A549 (cell line): ENCODE measurements around the gene EXO1. TPM values are rescaled to one million over a fixed set of nuclear protein-coding genes. Genes with fewer than 3 reads are reported as not detected.

ENCODE experiments used
- ATAC-seq, 2 experiments: fragments of 200-7000 bp in 1 of 2; fragments of >200 bp in 1 of 2; cut with Nextera tagmentation in 1 of 2; cut with Tn5 transposase in 1 of 2; 3 replicates each; pipeline versions ENCODE4 v1.8.0 to v1.9.1; 2018 to 2020; ENCODE audit warnings: mild to moderate bottlenecking in 1 of 2, moderate library complexity in 1 of 2
- CTCF ChIA-PET: fragments of 300-600 bp; sonication (Branson Sonifier 250); formaldehyde crosslinking; extraction: SDS; loops from one replicate; lab custom pipeline; 2021; ENCODE audit warnings: antibody characterized with exemption, inconsistent platforms; lab: Yijun Ruan, JAX
- POLR2A ChIA-PET: fragments of 350-600 bp; formaldehyde crosslinking; extraction: SDS; loops from one replicate; lab custom pipeline; 2021; ENCODE audit warnings: antibody characterized with exemption, inconsistent platforms; lab: Yijun Ruan, JAX
- DNase-seq, 2 experiments: peaks; one replicate each; pipeline versions ENCODE4 v3.0.0 to v3.0.0-alpha.2; 2011 to 2016; ENCODE audit warnings: low read depth in 1 of 2, low spot score in 1 of 2
- FAIRE-seq: peaks from 2 replicates; lab custom pipeline; 2011; peaks lifted over from hg19 to GRCh38; lab: Jason Lieb, UNC
- H3K27ac ChIP-seq, 2 experiments: fragments of >200 bp; sonication (Bioruptor Twin); formaldehyde crosslinking; 3 replicates each; pipeline ENCODE4 v1.5.1; 2016 to 2017
- H3K4me1 ChIP-seq: fragments of >200 bp; sonication (Bioruptor Twin); formaldehyde crosslinking; 3 replicates; pipeline ENCODE4 v1.6.1; 2016
- H3K4me2 ChIP-seq: fragments of >200 bp; sonication (Bioruptor Twin); formaldehyde crosslinking; 3 replicates; pipeline ENCODE4 v1.6.1; 2016
- H3K4me3 ChIP-seq: fragments of >200 bp; sonication (Bioruptor Twin); formaldehyde crosslinking; 3 replicates; pipeline ENCODE4 v1.5.1; 2016
- H3K9me3 ChIP-seq: fragments of >200 bp; sonication (Bioruptor Twin); formaldehyde crosslinking; 3 replicates; pipeline ENCODE4 v1.6.1; 2016
- ATOH8 ChIP-seq: fragments of 250-450 bp; sonication (Bioruptor Pico); IDR thresholded peaks from 2 replicates; pipeline ENCODE4 v1.5.0; 2020; ENCODE audit warnings: low read depth, mild to moderate bottlenecking, moderate library complexity
- BCL3 ChIP-seq: fragments of >200 bp; sonication (Bioruptor Twin); formaldehyde crosslinking; IDR thresholded peaks from 3 replicates; pipeline ENCODE4 v1.6.1; 2016
- CBX2 ChIP-seq: fragments of 200-600 bp; sonication (generic); IDR thresholded peaks from 2 replicates; pipeline ENCODE4 v1.6.1; 2016; ENCODE audit warnings: low read depth, mild to moderate bottlenecking, borderline replicate concordance
- CBX8 ChIP-seq: fragments of 200-600 bp; sonication (generic); IDR thresholded peaks from 2 replicates; pipeline ENCODE4 v1.6.1; 2016
- CEBPB ChIP-seq, 2 experiments: fragments of >200 bp in 1 of 2; sonication (Bioruptor Twin) in 1 of 2; formaldehyde crosslinking in 1 of 2; IDR thresholded peaks; 2 replicates each; pipeline ENCODE4 v1.6.1; 2012 to 2016
- CHD2 ChIP-seq: fragments of 150-350 bp; IDR thresholded peaks from 2 replicates; pipeline ENCODE4 v1.6.1; 2014; ENCODE audit warnings: low read length; ENCODE audit not compliant: partially characterized antibody
- E2F6 ChIP-seq: IDR thresholded peaks from 2 replicates; pipeline ENCODE4 v1.6.1; 2012; ENCODE audit warnings: low read depth, borderline replicate concordance
- EHF ChIP-seq: fragments of 250-450 bp; sonication (Bioruptor Pico); IDR thresholded peaks from 2 replicates; pipeline ENCODE4 v1.5.0; 2020; ENCODE audit warnings: mild to moderate bottlenecking
- EHMT2 ChIP-seq: fragments of 200-600 bp; sonication (generic); IDR thresholded peaks from 2 replicates; pipeline ENCODE4 v1.6.1; 2016; ENCODE audit warnings: antibody characterized with exemption, low read depth, mild to moderate bottlenecking, moderate library complexity
- EP300 ChIP-seq, 2 experiments: fragments of >200 bp; sonication (Bioruptor Twin); formaldehyde crosslinking; IDR thresholded peaks; 2 replicates in 1 of 2; 3 replicates in 1 of 2; pipeline ENCODE4 v1.6.1; 2016 to 2017
- HEYL ChIP-seq: fragments of 250-450 bp; sonication (Bioruptor Pico); IDR thresholded peaks from 2 replicates; pipeline ENCODE4 v1.8.0; 2021; ENCODE audit warnings: mild to moderate bottlenecking, moderate library complexity
- HOXA7 ChIP-seq: fragments of 250-450 bp; sonication (Bioruptor Pico); IDR thresholded peaks from 2 replicates; pipeline ENCODE4 v1.5.0; 2020; ENCODE audit warnings: mild to moderate bottlenecking, moderate library complexity
- HOXB13 ChIP-seq: fragments of 250-450 bp; sonication (Bioruptor Pico); IDR thresholded peaks from 2 replicates; pipeline ENCODE4 v1.5.0; 2020; ENCODE audit warnings: low read depth, mild to moderate bottlenecking, moderate library complexity
- HOXB5 ChIP-seq: fragments of 250-450 bp; sonication (Bioruptor Pico); IDR thresholded peaks from 2 replicates; pipeline ENCODE4 v1.5.0; 2020; ENCODE audit warnings: mild to moderate bottlenecking, moderate library complexity
- JUNB ChIP-seq: fragments of >200 bp; sonication (Bioruptor Twin); formaldehyde crosslinking; IDR thresholded peaks from 2 replicates; pipeline ENCODE4 v1.6.1; 2016
- KDM1A ChIP-seq: fragments of 200-600 bp; sonication (generic); IDR thresholded peaks from 2 replicates; pipeline ENCODE4 v1.6.1; 2016; ENCODE audit warnings: low read depth, mild to moderate bottlenecking
- KDM5A ChIP-seq: fragments of 200-600 bp; sonication (generic); IDR thresholded peaks from 2 replicates; pipeline ENCODE4 v1.6.1; 2016; ENCODE audit warnings: antibody characterized with exemption, mild to moderate bottlenecking
- MAZ ChIP-seq: fragments of 150-350 bp; IDR thresholded peaks from 2 replicates; pipeline ENCODE4 v1.6.1; 2014; ENCODE audit warnings: antibody characterized with exemption, low read depth, low read length, borderline replicate concordance
- NPAS2 ChIP-seq: fragments of 250-450 bp; sonication (Bioruptor Pico); IDR thresholded peaks from 2 replicates; pipeline ENCODE4 v1.8.0; 2022; ENCODE audit warnings: mild to moderate bottlenecking, moderate library complexity, borderline replicate concordance
- NR3C1 ChIP-seq: fragments of >200 bp; sonication (Bioruptor Twin); formaldehyde crosslinking; IDR thresholded peaks from 3 replicates; pipeline ENCODE4 v1.6.1; 2017
- PHF8 ChIP-seq: fragments of 200-600 bp; sonication (generic); IDR thresholded peaks from 2 replicates; pipeline ENCODE4 v1.6.1; 2016; ENCODE audit warnings: low read depth, mild to moderate bottlenecking, antibody characterized with exemption, moderate library complexity, borderline replicate concordance
- POLR2A ChIP-seq: IDR thresholded peaks from 2 replicates; pipeline ENCODE4 v1.6.1; 2012; ENCODE audit warnings: mild to moderate bottlenecking, low read length
- RCOR1 ChIP-seq: fragments of 150-350 bp; IDR thresholded peaks from 2 replicates; pipeline ENCODE4 v1.6.1; 2014; ENCODE audit warnings: antibody characterized with exemption, low read length, low read depth
- REST ChIP-seq: fragments of 200-600 bp; sonication (generic); IDR thresholded peaks from 2 replicates; pipeline ENCODE4 v1.6.1; 2016; ENCODE audit warnings: antibody characterized with exemption, mild to moderate bottlenecking, moderate library complexity
- RFX5 ChIP-seq: fragments of 450-650 bp; IDR thresholded peaks from 2 replicates; pipeline ENCODE4 v1.7.1; 2014; ENCODE audit warnings: antibody characterized with exemption, mild to moderate bottlenecking, moderate library complexity
- SMC3 ChIP-seq: fragments of >200 bp; sonication (Bioruptor Twin); formaldehyde crosslinking; IDR thresholded peaks from 3 replicates; pipeline ENCODE4 v1.6.1; 2018; ENCODE audit warnings: inconsistent platforms
- SREBF2 ChIP-seq: fragments of 450-650 bp; IDR thresholded peaks from 2 replicates; pipeline ENCODE4 v1.6.1; 2014; ENCODE audit warnings: mild to moderate bottlenecking, moderate library complexity
- TFCP2L1 ChIP-seq: fragments of 250-450 bp; sonication (Bioruptor Pico); IDR thresholded peaks from 2 replicates; pipeline ENCODE4 v1.5.0; 2021; ENCODE audit warnings: mild to moderate bottlenecking
- ZC3H11A ChIP-seq: fragments of 450-650 bp; IDR thresholded peaks from 2 replicates; pipeline ENCODE4 v1.6.1; 2014; ENCODE audit warnings: antibody characterized with exemption, mild to moderate bottlenecking
- WGBS: methylation state at CpG from one replicate; pipeline ENCODE4 v1.1.6; 2017; ENCODE audit errors: missing lambda C conversion rate; 5-methylcytosine and 5-hydroxymethylcytosine counted together
- polyA plus RNA-seq, 4 experiments: library from polyadenylated mRNA; depleted of rRNA in 3 of 4; stranded (reverse); fragments of >200 nt; fragmentation: RNase III in 1 of 4; extraction: RNeasy Plus Mini Kit Qiagen cat#74134 plus additional on column Dnase treatment in 1 of 4; gene quantifications; 2 replicates in 3 of 4; 3 replicates in 1 of 4; pipeline ENCODE4 v1.2.3, GENCODE V29; 2011 to 2017
- TF ChIP-seq, protein P1 (sequence below): fragments of 450-650 bp; IDR thresholded peaks from 2 replicates; pipeline ENCODE4 v1.6.1; 2014; ENCODE audit warnings: antibody characterized with exemption
- TF ChIP-seq, protein P2 (sequence below): fragments of >200 bp; sonication (Bioruptor Twin); formaldehyde crosslinking; IDR thresholded peaks from 2 replicates; pipeline ENCODE4 v1.6.1; 2016

The EXO1 gene
- polyA plus RNA-seq, 2 of the 4 experiments (the other 2 are of a cell fraction) = 23.0 to 33.1 TPM

DNA sequence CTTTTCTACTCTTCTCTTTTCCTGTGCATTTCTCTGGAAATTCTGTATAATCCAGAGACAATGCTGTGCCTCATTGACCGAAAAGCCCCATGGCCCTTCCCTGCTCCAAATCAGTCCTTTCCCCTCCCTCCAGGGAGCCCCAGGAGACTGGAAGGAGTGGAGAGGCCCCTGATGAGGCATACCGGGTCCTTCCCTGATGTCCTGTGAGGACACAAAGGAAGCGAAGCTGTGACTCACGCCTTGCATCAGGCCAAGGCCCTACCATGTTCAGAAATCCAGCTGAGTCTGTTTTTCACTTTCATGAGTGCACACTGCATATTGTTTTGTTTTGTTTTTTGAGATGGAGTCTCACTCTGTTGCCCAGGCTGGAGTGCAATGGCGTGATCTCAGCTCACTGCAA is 70.9 kb downstream of the EXO1 start:
- POLR2A ChIA-PET = no interaction called here
- CTCF ChIA-PET = interaction anchor here (1.4 to 1.9 kb wide), 2 partner anchors 22 to 79 kb away, joined by 5 to 6 read pairs; partner anchors contain the start of gene MAP1LC3C
- FAIRE-seq (no peak), DNase-seq (no peak), ATAC-seq (peak in 1 of 2 experiments; percentile 54; a peak in 1 of 6 replicates)
- TF ChIP-seq, protein P1, sequence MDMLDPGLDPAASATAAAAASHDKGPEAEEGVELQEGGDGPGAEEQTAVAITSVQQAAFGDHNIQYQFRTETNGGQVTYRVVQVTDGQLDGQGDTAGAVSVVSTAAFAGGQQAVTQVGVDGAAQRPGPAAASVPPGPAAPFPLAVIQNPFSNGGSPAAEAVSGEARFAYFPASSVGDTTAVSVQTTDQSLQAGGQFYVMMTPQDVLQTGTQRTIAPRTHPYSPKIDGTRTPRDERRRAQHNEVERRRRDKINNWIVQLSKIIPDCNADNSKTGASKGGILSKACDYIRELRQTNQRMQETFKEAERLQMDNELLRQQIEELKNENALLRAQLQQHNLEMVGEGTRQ = no peak
- no peak for TF ChIP-seq CHD2
- no peak for TF ChIP-seq SREBF2
- TF ChIP-seq BCL3 = no peak
- TF ChIP-seq HOXB5 = no peak
- TF ChIP-seq NR3C1 = no peak
- TF ChIP-seq RCOR1 = no peak
- TF ChIP-seq KDM5A = no peak
- TF ChIP-seq SMC3 = no peak
- no peak for TF ChIP-seq HEYL
- no peak for TF ChIP-seq EP300 (IDR thresholded peaks at IDR 0.05)
- no peak for TF ChIP-seq EHF (CRISPR knock-in tag)
- no peak for TF ChIP-seq HOXA7 (CRISPR knock-in tag)
- no peak for TF ChIP-seq JUNB
- TF ChIP-seq NPAS2 (CRISPR knock-in tag) = no peak
- no peak for TF ChIP-seq CEBPB (IDR thresholded peaks at IDR 0.05)
- H3K9me3 ChIP-seq = no peaks in the 10 kb centered on the region
- no peak overlapping the region for H3K4me2 ChIP-seq
- H3K4me1 ChIP-seq = no peaks in the 10 kb centered on the region
- WGBS = 76% methylated on average over 5 of the region's 5 CpGs
- H3K4me3 ChIP-seq = no peak overlapping the region
- H3K27ac ChIP-seq = no peak overlapping the region

DNA sequence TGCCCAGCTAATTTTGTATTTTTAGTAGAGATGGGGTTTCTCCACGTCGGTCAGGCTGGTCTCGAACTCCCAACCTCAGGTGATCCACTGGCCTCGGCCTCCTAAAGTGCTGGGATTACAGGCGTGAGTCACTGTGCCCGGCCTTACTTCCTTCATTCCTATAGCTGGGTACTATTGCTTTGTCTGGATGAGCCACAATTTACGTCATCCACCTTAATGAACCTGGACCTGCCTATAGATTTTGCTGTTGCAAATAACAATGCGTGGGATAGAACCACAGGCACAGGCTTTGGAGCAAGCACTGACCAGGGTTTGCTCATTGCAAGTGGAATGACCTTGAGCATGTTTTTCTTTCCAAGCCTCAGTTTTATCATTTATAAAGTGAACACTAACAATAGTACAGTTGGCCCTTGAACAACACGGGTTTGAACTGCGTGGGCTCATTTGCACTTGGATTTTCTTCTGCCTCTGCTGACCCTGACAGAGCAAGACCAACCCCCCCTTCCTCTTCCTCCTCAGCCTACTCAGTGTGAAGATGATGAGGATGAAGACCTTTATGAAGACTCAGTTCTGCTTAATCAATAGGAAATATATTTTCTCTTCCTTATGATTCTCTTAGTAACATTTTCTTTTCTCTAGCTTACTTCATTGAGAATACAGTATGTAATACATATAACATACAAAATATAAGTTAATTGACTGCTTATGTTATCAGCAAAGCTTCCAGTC is 76.2 kb downstream of the EXO1 start:
- FAIRE-seq = no peak
- Histone ChIP-seq H3K9me3 (no peaks in the 10 kb centered on the region), H3K27ac (no peak overlapping the region), H3K4me1 (no peaks in the 10 kb centered on the region), H3K4me3 (no peak overlapping the region), H3K4me2 (no peak overlapping the region)
- ChIA-PET POLR2A (no interaction called here), CTCF (interaction anchor here (1.6 kb wide), 1 partner anchor 62 kb away, joined by 4 read pairs; no protein-coding TSS in a partner anchor)
- DNase-seq = no peak
- WGBS = 80% methylated on average over 10 of the region's 10 CpGs
- no peak for ATAC-seq
- TF ChIP-seq POLR2A = no peak
- TF ChIP-seq ZC3H11A = no peak
- TF ChIP-seq PHF8 = no peak
- TF ChIP-seq HOXB13 (CRISPR knock-in tag) = no peak
- TF ChIP-seq MAZ = no peak
- TF ChIP-seq BCL3 = no peak
- TF ChIP-seq JUNB = no peak
- no peak for TF ChIP-seq ATOH8 (CRISPR knock-in tag)
- TF ChIP-seq RFX5 = no peak
- no peak for TF ChIP-seq EHMT2
- no peak for TF ChIP-seq CBX8
- TF ChIP-seq REST = no peak
- no peak for TF ChIP-seq E2F6
- TF ChIP-seq CBX2 = no peak
- no peak for TF ChIP-seq TFCP2L1
- TF ChIP-seq KDM1A = no peak
- TF ChIP-seq, protein P2, sequence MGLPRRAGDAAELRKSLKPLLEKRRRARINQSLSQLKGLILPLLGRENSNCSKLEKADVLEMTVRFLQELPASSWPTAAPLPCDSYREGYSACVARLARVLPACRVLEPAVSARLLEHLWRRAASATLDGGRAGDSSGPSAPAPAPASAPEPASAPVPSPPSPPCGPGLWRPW = no peak
